ENCODE measurements around the gene ABCC8. TPM values are rescaled to one million over a fixed set of nuclear protein-coding genes. Genes with fewer than 3 reads are reported as not detected.

The ABCC8 gene
- total RNA-seq, 1 experiment from 2014 or later, result 7.3 TPM

GRCh38 chr11:17378655-17379054 lies 98.0 kb downstream of the ABCC8 start (continued):
- TF ChIP-seq AFF4 (CRISPR knock-in tag; IDR thresholded peaks at IDR 0.05; ENCODE audit: borderline replicate concordance) (no peak), IRF2 (CRISPR knock-in tag; IDR thresholded peaks at IDR 0.05; ENCODE audit: borderline replicate concordance, low read depth) (no peak), ATF2 (CRISPR knock-in tag; IDR thresholded peaks at IDR 0.05; ENCODE audit: borderline replicate concordance, low read depth) (no peak), ZSCAN18 (CRISPR knock-in tag; IDR thresholded peaks at IDR 0.05) (no peak), MAX (CRISPR knock-in tag; IDR thresholded peaks at IDR 0.05) (no peak), OVOL2 (CRISPR knock-in tag; IDR thresholded peaks at IDR 0.05; ENCODE audit: borderline replicate concordance) (no peak)

GRCh38 chr11:17376493-17376892 lies 100.2 kb downstream of the ABCC8 start:
- POLR2A ChIA-PET, result no interaction called here
- CTCF ChIA-PET, result no interaction called here
- peaks cover 65% of the 10 kb centered on the region for H3K9me3 Mint-ChIP-seq
- TF ChIP-seq ZBTB43 (CRISPR knock-in tag; IDR thresholded peaks at IDR 0.05) (no peak), RORB (CRISPR knock-in tag; IDR thresholded peaks at IDR 0.05) (no peak), MYBL2 (CRISPR knock-in tag; IDR thresholded peaks at IDR 0.05) (no peak), ZNF263 (CRISPR knock-in tag; IDR thresholded peaks at IDR 0.05; ENCODE audit: low read depth) (no peak), ESRRA (CRISPR knock-in tag; IDR thresholded peaks at IDR 0.05; ENCODE audit: borderline replicate concordance) (no peak), GTF2I (CRISPR knock-in tag; conservative IDR thresholded peaks at IDR 0.05) (no peak), JAZF1 (CRISPR knock-in tag; IDR thresholded peaks at IDR 0.05) (no peak), USF1 (CRISPR knock-in tag; IDR thresholded peaks at IDR 0.05) (no peak), CDX4 (CRISPR knock-in tag; IDR thresholded peaks at IDR 0.05; ENCODE audit: borderline replicate concordance) (no peak), TP53 (CRISPR knock-in tag; IDR thresholded peaks at IDR 0.05) (no peak), NR2C2 (CRISPR knock-in tag; IDR thresholded peaks at IDR 0.05) (no peak), CBFB (CRISPR knock-in tag; IDR thresholded peaks at IDR 0.05; ENCODE audit: low read depth) (no peak), NR3C1 (CRISPR knock-in tag; conservative IDR thresholded peaks at IDR 0.05; ENCODE audit: low read depth) (no peak), ATF6 (CRISPR knock-in tag; IDR thresholded peaks at IDR 0.05) (no peak), SMAD4 (CRISPR knock-in tag; IDR thresholded peaks at IDR 0.05) (no peak), ZNF281 (CRISPR knock-in tag; IDR thresholded peaks at IDR 0.05) (no peak), FOXP1 (CRISPR knock-in tag; IDR thresholded peaks at IDR 0.05; ENCODE audit: borderline replicate concordance) (no peak)

More at GRCh38 chr11:17376493-17376892, 100.2 kb downstream of the ABCC8 start:
- Mint-ChIP-seq H3K27ac (no peak overlapping the region), H3K4me1 (no peaks in the 10 kb centered on the region), H3K36me3 (peaks cover 48% of the 10 kb centered on the region), H3K4me3 (no peak overlapping the region), H3K27me3 (ENCODE audit: low read depth) (peaks cover 20% of the 10 kb centered on the region)
- DNase-seq (ENCODE audit: low spot score), result no peak
- no peak for ATAC-seq

Data from WTC11 (cell line).